Stimulated activated CD4-positive, alpha-beta T cell treated with anti-CD3 and anti-CD28 coated beads, TNF-alpha, amount 100 ng/mL, for 1 hour (primary cell): ENCODE results near the gene ZNF805.
"Not testable (repeated sequence)": the region's sequence is repeated elsewhere in the genome, so short reads cannot be mapped to it uniquely, and the experiment has no call there.

ENCODE experiments used
- DNase-seq, 3 donors: peaks; one replicate each; pipeline ENCODE4 v3.0.0-alpha.2; 2020; ENCODE audit warnings: low read depth in 3 of 3, low spot score in 1 of 3

Gene ZNF805

GRCh38 chr19:57240311-57241090 lies at the start of gene ZNF805:
ZNF805 (plus strand) TSS chr19:57240632; CDS start chr19:57240892, 260 bp downstream.
- peak; percentile 88 to 91 (median 89) for DNase-seq

- peak; percentile 64 to 83 (median 69) for DNase-seq
Measured at GRCh38 chr19:57191141-57192076, 49.0 kb upstream of the ZNF805 start, which contains the start of gene ZNF264. ZNF264 (plus strand) TSS chr19:57191500; CDS start chr19:57191914, 414 bp downstream.

- no peak for DNase-seq
Measured at GRCh38 chr19:57192077-57192420, 48.4 kb upstream of the ZNF805 start.

- DNase-seq = no peak
Measured at GRCh38 chr19:57192993-57193392, 47.4 kb upstream of the ZNF805 start.

- not testable (repeated sequence) for DNase-seq
Measured at GRCh38 chr19:57197874-57198273, 42.6 kb upstream of the ZNF805 start.

- no peak for DNase-seq
Measured at GRCh38 chr19:57202160-57202559, 38.3 kb upstream of the ZNF805 start.

GRCh38 chr19:57210381-57210780 lies 30.1 kb upstream of the ZNF805 start:
- no peak for DNase-seq

- DNase-seq = no peak
Measured at GRCh38 chr19:57212109-57212508, 28.3 kb upstream of the ZNF805 start.

- DNase-seq = no peak
Measured at GRCh38 chr19:57227502-57227901, 12.9 kb upstream of the ZNF805 start.

- no peak for DNase-seq
Measured at GRCh38 chr19:57231686-57232085, 8.7 kb upstream of the ZNF805 start.

GRCh38 chr19:57233207-57233606 lies 7.2 kb upstream of the ZNF805 start:
- no peak for DNase-seq

GRCh38 chr19:57239982-57240310 lies 486 bp upstream of the ZNF805 start:
- no peak for DNase-seq

GRCh38 chr19:57241176-57241575 lies 744 bp downstream of the ZNF805 start:
- DNase-seq = no peak

GRCh38 chr19:57242821-57243220 lies 2.4 kb downstream of the ZNF805 start:
- no peak for DNase-seq

GRCh38 chr19:57244513-57244912 lies 4.1 kb downstream of the ZNF805 start:
- DNase-seq = no peak

GRCh38 chr19:57245066-57245465 lies 4.6 kb downstream of the ZNF805 start:
- no peak for DNase-seq

GRCh38 chr19:57245959-57246358 lies 5.5 kb downstream of the ZNF805 start:
- DNase-seq = no peak

GRCh38 chr19:57248646-57249045 lies 8.2 kb downstream of the ZNF805 start:
- DNase-seq = no peak

- DNase-seq = no peak
Measured at GRCh38 chr19:57249329-57249728, 8.9 kb downstream of the ZNF805 start.

GRCh38 chr19:57253767-57254166 lies 13.3 kb downstream of the ZNF805 start:
- not testable (repeated sequence) for DNase-seq

- no peak for DNase-seq
Measured at GRCh38 chr19:57262044-57262443, 21.6 kb downstream of the ZNF805 start.

- no peak for DNase-seq
Measured at GRCh38 chr19:57263244-57263741, 22.9 kb downstream of the ZNF805 start.
